ENCODE data around the gene GARIN1A. TPM values are rescaled to one million over a fixed set of nuclear protein-coding genes. Genes with fewer than 3 reads are reported as not detected.
"Not testable (repeated sequence)": the region's sequence is repeated elsewhere in the genome, so short reads cannot be mapped to it uniquely, and the experiment has no call there.

Gene GARIN1A
- total RNA-seq, 1 donor from 2014 or later, result 2.1 TPM

DNA sequence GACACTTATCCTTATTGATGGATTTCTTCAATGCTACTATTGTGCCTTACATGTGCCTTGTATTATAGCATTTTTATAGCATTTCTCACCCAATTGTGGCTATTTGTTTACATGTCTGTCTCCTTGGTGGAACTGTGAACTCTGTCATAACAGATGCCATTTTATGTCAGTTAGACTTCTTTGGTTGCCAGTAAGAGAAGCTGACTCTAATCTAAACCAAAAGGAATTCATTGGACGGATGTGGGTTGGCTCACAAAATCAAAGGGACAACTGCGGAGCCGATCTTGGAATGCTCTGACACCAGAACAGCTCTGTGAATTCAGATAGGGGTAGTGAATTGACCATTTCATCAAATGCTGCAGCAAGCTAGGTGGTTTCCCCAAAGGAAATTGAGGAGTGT is 15.0 kb downstream of the GARIN1A start:
- intact Hi-C loops (cut with DNase I), result no loop called here
- no peak overlapping the region for H3K4me3 ChIP-seq
- no peaks in the 10 kb centered on the region for H3K27me3 ChIP-seq
- H3K27ac ChIP-seq, result no peak overlapping the region
- ATAC-seq (no peak), DNase-seq (no peak)
- no peaks in the 10 kb centered on the region for H3K9me3 ChIP-seq
- TF ChIP-seq CTCF (IDR thresholded peaks at IDR 0.05), result no peak
- H3K4me1 ChIP-seq, result no peaks in the 10 kb centered on the region
- no peaks in the 10 kb centered on the region for H3K36me3 ChIP-seq

GRCh38 chr7:128688492-128688891 is 16.4 kb downstream of the GARIN1A start:
- ATAC-seq (no peak), DNase-seq (no peak)
- intact Hi-C loops (cut with DNase I), result no loop called here
- Histone ChIP-seq H3K27me3 (no peaks in the 10 kb centered on the region), H3K4me3 (no peak overlapping the region), H3K27ac (no peak overlapping the region), H3K36me3 (no peaks in the 10 kb centered on the region), H3K9me3 (no peaks in the 10 kb centered on the region), H3K4me1 (no peaks in the 10 kb centered on the region)
- no peak for TF ChIP-seq CTCF (IDR thresholded peaks at IDR 0.05)

GRCh38 chr7:128689161-128689935 is 17.3 kb downstream of the GARIN1A start:
- H3K9me3 ChIP-seq; ATAC-seq; DNase-seq; H3K27me3 ChIP-seq; H3K4me1 ChIP-seq; intact Hi-C loops (cut with DNase I); H3K36me3 ChIP-seq; H3K4me3 ChIP-seq; H3K27ac ChIP-seq: not testable (repeated sequence)

DNA sequence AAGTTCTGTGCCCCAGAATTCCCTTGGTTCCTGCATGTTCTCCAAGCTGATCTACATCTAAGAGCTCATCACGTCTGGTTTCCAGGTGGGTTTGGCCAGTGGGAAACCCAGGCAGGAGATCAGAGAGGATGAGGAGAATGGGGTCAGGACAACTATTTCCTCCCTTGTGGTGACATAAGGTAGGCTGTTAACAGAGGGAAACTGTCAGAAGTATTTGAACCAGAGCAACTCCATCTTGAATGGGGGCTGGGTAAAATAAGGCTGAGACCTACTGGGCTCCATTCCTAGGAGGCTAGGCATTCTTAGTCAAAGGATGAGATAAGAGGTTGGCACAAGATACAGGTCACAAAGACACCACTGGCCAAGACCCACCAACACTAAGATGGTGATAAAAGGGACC is 19.1 kb downstream of the GARIN1A start:
- Histone ChIP-seq H3K9me3 (no peaks in the 10 kb centered on the region), H3K36me3 (no peaks in the 10 kb centered on the region), H3K4me1 (no peaks in the 10 kb centered on the region), H3K27ac (no peak overlapping the region), H3K4me3 (no peak overlapping the region), H3K27me3 (no peaks in the 10 kb centered on the region)
- ATAC-seq, result no peak
- TF ChIP-seq CTCF (IDR thresholded peaks at IDR 0.05), result no peak
- no peak for DNase-seq
- intact Hi-C loops (cut with DNase I), result no loop called here

GRCh38 chr7:128692623-128693270 is 20.7 kb downstream of the GARIN1A start:
- Histone ChIP-seq H3K36me3 (no peaks in the 10 kb centered on the region), H3K4me3 (no peak overlapping the region), H3K9me3 (no peaks in the 10 kb centered on the region), H3K4me1 (no peaks in the 10 kb centered on the region), H3K27ac (no peak overlapping the region), H3K27me3 (no peaks in the 10 kb centered on the region)
- no peak for TF ChIP-seq CTCF (IDR thresholded peaks at IDR 0.05)
- intact Hi-C loops (cut with DNase I), result no loop called here
- DNase-seq (no peak), ATAC-seq (no peak)

DNA sequence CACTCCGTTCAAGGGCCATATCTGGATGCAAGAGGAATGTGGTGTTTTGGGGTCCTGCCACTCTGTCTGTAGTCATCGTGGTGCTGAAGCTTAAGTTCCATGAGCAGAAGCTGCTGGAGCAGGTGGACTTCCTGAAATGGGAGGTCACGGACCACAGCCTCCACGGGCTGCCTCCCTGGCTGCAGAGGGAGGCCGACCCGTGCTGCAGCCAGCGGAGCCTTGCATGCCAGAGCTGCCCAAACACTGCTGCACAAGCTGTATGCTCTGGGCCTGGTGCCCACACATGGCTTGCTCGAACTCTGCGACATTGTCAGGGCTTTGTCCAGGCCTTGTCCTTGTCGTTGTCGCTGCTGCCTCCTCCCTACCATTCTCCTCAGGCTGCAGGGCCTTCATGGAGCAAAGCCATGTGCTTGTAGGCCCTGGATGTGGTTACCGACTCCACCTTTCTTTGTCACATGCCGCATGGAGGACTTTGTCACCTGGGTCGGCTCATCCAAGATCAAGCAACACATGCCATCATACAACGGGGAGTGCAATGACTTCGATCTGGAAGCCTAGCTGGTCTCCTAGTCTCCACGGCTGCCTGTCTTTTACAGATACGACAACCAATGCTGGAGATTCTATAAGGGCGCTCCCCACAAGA is 21.4 kb downstream of the GARIN1A start:
- H3K27ac ChIP-seq, result no peak overlapping the region
- peaks cover 6% of the 10 kb centered on the region for H3K27me3 ChIP-seq
- H3K9me3 ChIP-seq, result no peaks in the 10 kb centered on the region
- H3K4me3 ChIP-seq, result no peak overlapping the region
- no peak for TF ChIP-seq CTCF (IDR thresholded peaks at IDR 0.05)
- DNase-seq, result no peak
- no peaks in the 10 kb centered on the region for H3K4me1 ChIP-seq
- ATAC-seq, result no peak
- intact Hi-C loops (cut with DNase I), result no loop called here
- H3K36me3 ChIP-seq, result no peaks in the 10 kb centered on the region

Data from upper lobe of right lung (tissue), 1 donor.